GM10847 (cell line): Measurements from ENCODE around the gene MDM4.

ENCODE experiments used
- POLR2A ChIP-seq: IDR thresholded peaks from 2 replicates; pipeline ENCODE4 v1.6.1; 2011; ENCODE audit not compliant: insufficient read length; ENCODE audit errors: extremely low read depth

MDM4 gene

GRCh38 chr1:204478921-204479320, 37.3 kb upstream of the MDM4 start:
- no peak for TF ChIP-seq POLR2A

GRCh38 chr1:204479387-204480136, 36.6 kb upstream of the MDM4 start:
- no peak for TF ChIP-seq POLR2A

- no peak for TF ChIP-seq POLR2A
Observed at GRCh38 chr1:204480515-204480914, 35.7 kb upstream of the MDM4 start.

DNA sequence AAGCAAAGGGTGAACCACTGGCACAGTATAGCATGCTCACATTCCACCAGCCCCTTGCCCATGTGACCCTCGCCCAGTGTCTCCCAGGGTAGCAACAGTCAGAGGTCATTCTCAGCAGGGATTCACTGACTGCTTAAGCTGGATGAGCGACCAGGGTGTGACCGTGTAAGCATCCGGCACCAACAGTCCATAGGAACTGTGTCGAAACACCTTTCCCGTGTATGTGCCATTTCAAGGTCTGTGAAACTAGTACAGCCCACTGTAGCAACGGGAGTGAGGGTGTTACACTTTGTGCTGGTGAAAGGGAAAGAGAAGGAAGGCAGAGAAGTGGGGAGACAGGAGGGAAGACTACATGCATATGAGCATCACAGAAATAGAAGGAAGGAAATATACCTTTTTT, 32.4 kb upstream of the MDM4 start:
- no peak for TF ChIP-seq POLR2A

DNA sequence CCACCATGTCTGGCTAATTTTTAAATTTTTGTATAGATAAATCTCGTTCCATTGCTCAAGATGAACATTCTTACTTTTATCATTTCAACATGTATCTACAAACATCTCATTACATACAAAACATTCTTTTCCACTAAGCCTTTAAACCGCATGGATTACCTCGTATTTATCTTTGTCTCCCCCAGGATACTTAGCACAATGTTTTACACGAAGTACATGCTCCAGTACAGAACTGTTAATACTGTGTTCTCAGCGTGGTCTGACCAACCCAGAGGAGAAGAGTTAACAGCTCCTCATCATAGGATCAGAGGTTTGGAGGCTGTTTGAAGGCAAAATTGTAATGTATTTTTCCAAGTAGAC, 29.0 kb upstream of the MDM4 start:
- no peak for TF ChIP-seq POLR2A

DNA sequence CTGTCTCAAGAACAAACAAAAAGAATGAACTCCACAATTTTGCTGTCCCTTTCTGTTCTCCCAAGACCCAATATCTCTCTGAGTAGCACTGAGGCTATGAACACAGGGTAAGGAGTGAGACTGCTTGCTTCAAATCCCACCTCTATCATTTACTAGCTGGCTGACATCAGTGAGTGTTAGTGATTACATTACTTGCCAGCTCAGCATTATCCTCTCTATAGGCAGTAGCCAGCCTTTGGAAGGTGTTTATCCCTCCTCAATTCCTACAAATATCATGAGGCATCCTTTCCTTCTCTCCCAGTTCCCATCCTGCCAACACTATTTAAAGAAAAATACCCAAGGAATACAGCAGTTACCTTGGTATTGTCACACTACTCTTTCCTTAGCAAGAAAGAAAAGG, 24.6 kb upstream of the MDM4 start:
- no peak for TF ChIP-seq POLR2A

DNA sequence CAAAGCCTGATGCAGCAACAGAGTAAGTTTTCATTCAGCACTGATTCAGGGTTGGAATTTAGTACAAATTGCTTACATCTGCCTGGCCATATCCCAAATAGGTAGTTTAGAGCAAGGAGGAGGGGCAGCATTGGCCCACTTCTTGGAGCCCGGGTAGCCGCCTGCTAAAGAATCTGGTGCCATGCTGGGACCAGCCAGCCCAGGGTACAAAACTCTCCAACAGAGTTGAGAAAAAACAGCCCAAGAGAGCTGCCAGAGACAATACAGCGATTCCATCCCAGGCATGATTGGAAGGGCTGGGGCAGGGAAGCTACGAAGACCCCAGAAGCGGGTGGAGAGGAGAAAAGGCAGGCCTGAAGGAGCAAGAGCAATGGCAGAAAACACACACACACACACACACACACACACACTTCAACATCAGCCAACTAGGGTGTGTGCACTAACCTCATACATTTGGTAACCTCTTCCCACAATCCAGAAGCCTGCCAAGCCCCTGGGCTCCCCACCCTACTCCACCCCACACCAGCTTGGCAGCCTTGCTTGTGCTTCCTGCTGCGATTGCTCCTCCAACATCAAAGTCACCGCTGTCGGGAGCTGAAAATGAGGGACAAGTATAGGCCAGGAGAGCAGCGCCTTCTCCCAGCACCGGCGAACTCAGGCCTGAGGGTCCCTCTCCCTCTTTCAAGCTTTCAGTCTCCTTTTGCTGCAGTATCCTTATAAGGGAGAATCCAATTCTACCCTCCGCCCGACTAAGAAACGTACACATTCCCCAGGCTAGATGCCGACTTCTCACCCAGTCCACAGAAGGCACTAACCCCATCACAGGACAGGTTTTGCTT, 22.8 kb upstream of the MDM4 start:
- TF ChIP-seq POLR2A = no peak

GRCh38 chr1:204493984-204494280, 22.3 kb upstream of the MDM4 start:
- no peak for TF ChIP-seq POLR2A

DNA sequence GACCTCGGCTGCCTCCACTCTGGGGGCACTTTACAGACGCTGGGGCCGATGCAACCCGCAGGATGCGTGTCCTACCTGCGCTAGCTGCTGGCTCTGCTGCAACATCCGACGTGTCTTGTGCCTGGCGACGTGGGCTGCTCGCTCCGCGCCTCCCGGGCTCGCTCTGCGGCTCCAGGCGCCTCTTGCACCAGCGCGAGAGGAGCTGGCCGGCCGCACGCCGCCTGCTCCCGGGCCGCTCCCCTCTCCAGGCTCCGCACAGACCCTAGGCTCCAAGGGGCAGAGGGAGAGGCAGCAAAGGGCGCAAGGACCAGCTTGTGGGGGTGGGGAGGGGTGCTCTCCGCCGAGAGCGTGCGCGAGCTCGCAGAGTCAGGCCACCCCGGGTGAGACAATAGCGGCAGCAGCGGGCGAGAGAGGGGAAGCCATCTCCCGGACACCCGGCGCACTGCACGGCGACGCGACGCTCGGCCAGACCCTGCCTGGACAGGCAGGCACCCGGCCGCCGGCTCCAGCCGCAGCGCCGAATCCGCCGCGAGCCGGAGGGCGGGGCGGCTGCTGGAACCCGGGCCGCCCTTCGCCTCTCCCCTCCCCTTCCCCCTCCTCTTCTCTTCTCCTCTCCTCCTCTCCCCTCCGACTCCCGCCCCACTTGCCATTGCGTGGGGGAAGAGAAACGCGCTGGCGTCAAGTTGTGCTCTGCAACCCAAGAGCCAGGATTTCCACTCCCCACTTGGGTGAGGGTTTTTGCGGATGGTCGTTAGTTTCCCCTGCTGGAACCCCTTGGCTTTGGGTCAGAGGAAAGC, 21.7 kb upstream of the MDM4 start, which contains the start of gene PIK3C2B:
PIK3C2B (minus strand) TSS at position 525 of the 797 bp plus-strand sequence. CDS start 25,003 bp downstream, outside the sequence.
- peak; percentile 54 for TF ChIP-seq POLR2A

DNA sequence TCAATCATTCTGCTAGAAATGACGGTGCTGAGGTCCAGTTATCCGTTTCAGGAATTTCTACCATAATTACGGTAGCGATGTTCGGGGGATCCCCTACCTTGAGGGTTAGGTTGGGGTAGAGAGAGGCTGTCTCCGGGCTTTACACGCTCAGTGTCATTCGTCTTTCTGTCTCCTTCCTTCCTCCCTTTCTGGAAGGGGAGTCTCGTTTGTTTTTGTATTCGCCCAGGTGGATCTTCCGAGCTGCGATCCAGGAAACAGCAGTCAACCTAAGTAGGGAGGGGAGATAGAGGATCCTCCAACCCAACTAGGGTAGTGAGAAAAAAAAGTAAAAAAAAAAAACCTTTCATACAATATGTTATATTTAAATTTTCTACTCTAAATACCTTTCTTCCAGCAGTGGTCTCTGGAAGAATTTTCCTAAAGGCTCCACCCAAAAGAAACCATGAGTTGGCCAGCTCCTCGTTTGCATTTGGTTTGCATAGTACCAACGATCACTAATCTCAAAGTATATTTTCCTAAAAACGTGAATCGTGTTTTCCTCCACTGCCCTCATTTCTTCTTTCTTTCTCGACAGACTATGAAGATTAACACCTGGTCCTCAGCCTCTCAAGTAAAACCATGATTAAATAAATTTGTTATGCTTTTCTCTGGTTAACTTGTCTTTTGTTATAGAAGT, 21.0 kb upstream of the MDM4 start:
- TF ChIP-seq POLR2A = no peak

GRCh38 chr1:204495777-204496176, 20.4 kb upstream of the MDM4 start:
- no peak for TF ChIP-seq POLR2A

DNA sequence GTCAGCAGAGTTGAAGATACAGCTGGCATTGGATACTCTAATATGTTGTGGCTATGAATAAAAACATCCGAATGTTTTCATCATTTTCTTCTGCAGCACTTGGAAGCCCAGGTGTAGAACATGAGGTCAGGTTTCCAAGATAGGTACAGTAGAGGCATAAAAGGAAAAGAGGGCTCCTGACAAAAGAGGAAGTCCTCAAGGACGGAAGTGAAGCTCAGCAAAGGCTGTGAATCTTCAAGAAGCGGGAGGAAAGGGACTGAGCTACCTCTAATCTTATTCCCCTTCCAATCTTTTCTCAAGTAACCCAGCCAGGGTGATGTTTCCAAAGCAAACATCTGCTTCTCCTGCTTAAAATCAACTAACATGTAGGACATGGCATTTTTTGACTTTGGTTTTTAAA, 17.2 kb upstream of the MDM4 start:
- no peak for TF ChIP-seq POLR2A

DNA sequence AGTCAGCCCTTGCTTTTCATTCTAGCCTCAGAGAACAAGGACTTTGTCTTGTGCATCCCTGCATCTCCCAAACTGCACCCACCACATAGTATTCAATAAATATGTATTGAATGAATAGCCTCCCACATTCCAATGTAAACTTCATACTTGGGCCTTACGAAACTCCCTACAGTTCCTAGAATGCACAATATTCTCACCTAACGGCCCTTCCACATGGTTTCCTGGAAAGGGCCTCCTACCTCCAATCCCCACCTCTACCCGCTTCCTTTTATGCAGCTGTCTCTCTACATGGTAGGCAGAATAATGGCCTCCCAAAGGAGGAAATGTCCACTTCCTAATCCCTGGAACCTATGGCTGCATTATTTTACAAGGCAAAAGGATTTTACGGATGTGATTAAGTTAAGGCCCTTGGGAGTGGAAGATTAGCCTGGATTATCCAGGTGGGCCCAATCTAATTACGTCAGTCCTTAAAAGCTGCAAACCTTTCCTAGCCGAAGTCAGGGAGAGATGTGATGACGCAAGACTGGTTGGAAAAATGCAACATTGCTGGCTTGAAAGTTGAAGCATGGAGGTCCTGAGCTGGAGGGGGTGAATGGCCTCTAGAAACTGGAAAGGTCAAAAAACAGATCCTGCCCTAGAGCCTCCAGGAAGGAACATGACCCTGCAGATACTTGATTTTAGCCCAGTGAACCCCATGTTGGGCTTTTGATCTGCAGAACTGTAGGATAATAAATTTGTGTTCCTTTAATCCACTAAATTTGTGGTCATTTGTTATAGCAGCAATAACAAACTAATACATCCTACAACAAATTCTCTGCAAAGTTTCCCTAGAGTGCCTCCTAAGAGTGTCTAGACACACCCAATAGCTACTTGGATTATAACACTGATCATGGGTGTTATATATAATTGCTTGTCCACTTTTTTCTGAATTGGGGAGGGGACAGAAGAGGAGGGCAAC, 16.4 kb upstream of the MDM4 start:
- no peak for TF ChIP-seq POLR2A

DNA sequence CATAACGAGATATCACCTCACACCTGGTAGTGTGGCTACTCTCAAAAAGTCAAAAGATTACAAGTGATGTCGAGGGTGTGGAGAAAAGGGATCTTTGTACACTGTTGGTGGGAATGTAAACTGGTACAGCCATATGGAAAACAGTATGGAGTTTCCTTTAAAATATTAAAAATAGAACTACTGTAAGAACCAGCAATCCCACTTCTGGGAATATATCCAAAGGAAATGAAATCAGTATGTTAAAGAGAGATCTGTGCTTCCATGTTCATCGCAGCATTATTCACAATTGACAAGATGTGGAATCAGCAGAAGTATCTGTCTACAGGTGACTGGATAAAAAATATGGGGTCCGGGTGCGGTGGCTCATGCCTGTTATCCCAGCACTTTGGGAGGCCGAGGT, 14.0 kb upstream of the MDM4 start:
- TF ChIP-seq POLR2A = no peak
